ENCODE measurements around the gene HLA-DMB. TPM values are rescaled to one million over a fixed set of nuclear protein-coding genes. Genes with fewer than 3 reads are reported as not detected.

Gene HLA-DMB
- total RNA-seq, 2 experiments from 2014 or later = 14.4 to 14.7 TPM

- Mint-ChIP-seq H3K4me3 (no peak overlapping the region), H3K27me3 (ENCODE audit: low read depth) (no peaks in the 10 kb centered on the region), H3K9me3 (ENCODE audit: insufficient read depth) (no peaks in the 10 kb centered on the region), H3K27ac (no peak overlapping the region), H3K4me1 (ENCODE audit: low read depth) (peaks cover 35% of the 10 kb centered on the region), H3K36me3 (ENCODE audit: low read depth) (peaks cover 2% of the 10 kb centered on the region)
- ChIA-PET CTCF (interaction anchor here (0.8 to 15.9 kb wide), 8 partner anchors 8 to 124 kb away, joined by 3 to 442 read pairs (median 4); partner anchors contain the start of genes HLA-DMA and TAP2), POLR2A (interaction anchor here (4.5 kb wide), 1 partner anchor 10 kb away, joined by 49 read pairs; no protein-coding TSS in a partner anchor)
- ATAC-seq (no peak), DNase-seq (no peak)
Measured at GRCh38 chr6:32962213-32962826, 21.5 kb upstream of the HLA-DMB start.

- ChIA-PET CTCF (interaction anchor here (1.1 to 15.9 kb wide), 3 partner anchors 6 to 27 kb away, joined by 3 to 442 read pairs (median 11); partner anchors contain the start of gene HLA-DMA), POLR2A (interaction anchor here (4.5 kb wide), 1 partner anchor 12 kb away, joined by 49 read pairs; no protein-coding TSS in a partner anchor)
- H3K9me3 Mint-ChIP-seq (ENCODE audit: insufficient read depth) = no peaks in the 10 kb centered on the region
- H3K4me1 Mint-ChIP-seq (ENCODE audit: low read depth) = peaks cover 19% of the 10 kb centered on the region
- no peaks in the 10 kb centered on the region for H3K36me3 Mint-ChIP-seq (ENCODE audit: low read depth)
- no peaks in the 10 kb centered on the region for H3K27me3 Mint-ChIP-seq (ENCODE audit: low read depth)
- no peak for ATAC-seq
- DNase-seq = no peak
- H3K4me3 Mint-ChIP-seq = no peak overlapping the region
- H3K27ac Mint-ChIP-seq = no peak overlapping the region
Measured at GRCh38 chr6:32960563-32960962, 19.7 kb upstream of the HLA-DMB start.

GRCh38 chr6:32956176-32956575 lies 15.3 kb upstream of the HLA-DMB start:
- Mint-ChIP-seq H3K27ac (no peak overlapping the region), H3K4me3 (no peak overlapping the region), H3K9me3 (ENCODE audit: insufficient read depth) (no peaks in the 10 kb centered on the region), H3K36me3 (ENCODE audit: low read depth) (no peaks in the 10 kb centered on the region), H3K4me1 (ENCODE audit: low read depth) (peaks cover 36% of the 10 kb centered on the region), H3K27me3 (ENCODE audit: low read depth) (no peaks in the 10 kb centered on the region)
- POLR2A ChIA-PET = interaction anchor here (13.5 kb wide), 1 partner anchor 14 kb away, joined by 307 read pairs; the partner anchor contains the start of gene BRD2
- no peak for ATAC-seq
- no peak for DNase-seq
- CTCF ChIA-PET = interaction anchor here (0.6 to 10.8 kb wide), 8 partner anchors 8 to 315 kb away, joined by 3 to 519 read pairs (median 52); partner anchors contain the start of genes BRD2, HLA-DMB, TAP2 and VPS52

- CTCF ChIA-PET = interaction anchor here (0.7 to 10.8 kb wide), 23 partner anchors 13 to 294 kb away, joined by 3 to 519 read pairs (median 13); partner anchors contain the start of genes BRD2, HLA-DMB, PSMB9 and TAP1
Measured at GRCh38 chr6:32954986-32955802, 14.4 kb upstream of the HLA-DMB start.

GRCh38 chr6:32954267-32954666 lies 13.4 kb upstream of the HLA-DMB start:
- H3K9me3 Mint-ChIP-seq (ENCODE audit: insufficient read depth) = no peaks in the 10 kb centered on the region
- no peak for ATAC-seq
- peak overlapping the region; percentile 4 for H3K27ac Mint-ChIP-seq
- ChIA-PET POLR2A (interaction anchor here (1.0 to 13.5 kb wide), 6 partner anchors 13 to 108 kb away, joined by 3 to 307 read pairs (median 6); partner anchors contain the start of genes BRD2 and HLA-DMB), CTCF (interaction anchor here (0.7 to 10.8 kb wide), 29 partner anchors 14 to 245 kb away, joined by 3 to 519 read pairs (median 8); partner anchors contain the start of genes BRD2, HLA-DMB, PSMB9 and TAP1)
- DNase-seq = peak; percentile 16
- H3K4me3 Mint-ChIP-seq = no peak overlapping the region
- peaks cover 51% of the 10 kb centered on the region for H3K4me1 Mint-ChIP-seq (ENCODE audit: low read depth)
- H3K36me3 Mint-ChIP-seq (ENCODE audit: low read depth) = peaks cover 6% of the 10 kb centered on the region
- no peaks in the 10 kb centered on the region for H3K27me3 Mint-ChIP-seq (ENCODE audit: low read depth)

More at GRCh38 chr6:32954986-32955802, 14.4 kb upstream of the HLA-DMB start:
- no peaks in the 10 kb centered on the region for H3K27me3 Mint-ChIP-seq (ENCODE audit: low read depth)
- peaks cover 42% of the 10 kb centered on the region for H3K4me1 Mint-ChIP-seq (ENCODE audit: low read depth)
- DNase-seq (peak; percentile 56), ATAC-seq (peak; percentile 22)
- H3K9me3 Mint-ChIP-seq (ENCODE audit: insufficient read depth) = no peaks in the 10 kb centered on the region
- H3K4me3 Mint-ChIP-seq = no peak overlapping the region
- H3K27ac Mint-ChIP-seq = no peak overlapping the region
- POLR2A ChIA-PET = interaction anchor here (1.0 to 13.5 kb wide), 3 partner anchors 14 to 22 kb away, joined by 3 to 307 read pairs (median 3); partner anchors contain the start of genes BRD2 and HLA-DMB
- peaks cover under 1% of the 10 kb centered on the region for H3K36me3 Mint-ChIP-seq (ENCODE audit: low read depth)

GRCh38 chr6:32953775-32954174 lies 12.9 kb upstream of the HLA-DMB start:
- DNase-seq (peak; percentile 9), ATAC-seq (no peak)
- CTCF ChIA-PET = interaction anchor here (0.9 to 10.8 kb wide), 29 partner anchors 15 to 168 kb away, joined by 3 to 519 read pairs (median 9); partner anchors contain the start of genes BRD2, HLA-DMB, HLA-DPB1 and PSMB9
- Mint-ChIP-seq H3K27ac (no peak overlapping the region), H3K27me3 (ENCODE audit: low read depth) (no peaks in the 10 kb centered on the region), H3K4me3 (no peak overlapping the region), H3K4me1 (ENCODE audit: low read depth) (peaks cover 56% of the 10 kb centered on the region), H3K36me3 (ENCODE audit: low read depth) (peaks cover 6% of the 10 kb centered on the region), H3K9me3 (ENCODE audit: insufficient read depth) (no peaks in the 10 kb centered on the region)
- POLR2A ChIA-PET = interaction anchor here (0.6 to 13.5 kb wide), 11 partner anchors 9 to 318 kb away, joined by 3 to 307 read pairs (median 7); partner anchors contain the start of genes BRD2, PSMB9, RPS18 and TAP1

- DNase-seq (peak; percentile 85), ATAC-seq (peak; percentile 98)
- Mint-ChIP-seq H3K4me1 (ENCODE audit: low read depth) (peaks cover 62% of the 10 kb centered on the region), H3K36me3 (ENCODE audit: low read depth) (peaks cover 6% of the 10 kb centered on the region), H3K27me3 (ENCODE audit: low read depth) (no peaks in the 10 kb centered on the region), H3K9me3 (ENCODE audit: insufficient read depth) (no peaks in the 10 kb centered on the region), H3K4me3 (peak within 1 kb of the TSS; percentile 77), H3K27ac (peak within 1 kb of the TSS; percentile 83)
- POLR2A ChIA-PET = interaction anchor here (0.6 to 13.5 kb wide), 15 partner anchors 9 to 318 kb away, joined by 3 to 307 read pairs (median 5); partner anchors contain the start of genes BRD2, PSMB9, RPS18 and TAP1
- CTCF ChIA-PET = interaction anchor here (0.8 to 10.8 kb wide), 32 partner anchors 15 to 167 kb away, joined by 3 to 519 read pairs (median 8); partner anchors contain the start of genes BRD2, HLA-DMB, HLA-DPB1 and PSMB9
Measured at GRCh38 chr6:32952817-32953739, 12.2 kb upstream of the HLA-DMB start, which contains the start of gene HLA-DMA. HLA-DMA (minus strand) TSS chr6:32953097; CDS start chr6:32953036, 61 bp downstream.

- Mint-ChIP-seq H3K27me3 (ENCODE audit: low read depth) (no peaks in the 10 kb centered on the region), H3K4me3 (no peak overlapping the region), H3K9me3 (ENCODE audit: insufficient read depth) (no peaks in the 10 kb centered on the region), H3K4me1 (ENCODE audit: low read depth) (peaks cover 79% of the 10 kb centered on the region), H3K27ac (no peak overlapping the region), H3K36me3 (ENCODE audit: low read depth) (peaks cover 6% of the 10 kb centered on the region)
- ChIA-PET CTCF (interaction anchor here (1.1 to 10.8 kb wide), 8 partner anchors 13 to 112 kb away, joined by 3 to 519 read pairs (median 30); partner anchors contain the start of genes BRD2, HLA-DMB and TAP2), POLR2A (interaction anchor here (0.8 to 13.5 kb wide), 2 partner anchors 9 to 20 kb away, joined by 3 to 307 read pairs; partner anchors contain the start of gene BRD2)
- ATAC-seq (no peak), DNase-seq (no peak)
Measured at GRCh38 chr6:32950449-32950848, 9.6 kb upstream of the HLA-DMB start.

GRCh38 chr6:32950010-32950409 lies 9.2 kb upstream of the HLA-DMB start:
- H3K4me1 Mint-ChIP-seq (ENCODE audit: low read depth) = peaks cover 79% of the 10 kb centered on the region
- peak overlapping the region; percentile 46 for H3K27ac Mint-ChIP-seq
- peaks cover 6% of the 10 kb centered on the region for H3K36me3 Mint-ChIP-seq (ENCODE audit: low read depth)
- POLR2A ChIA-PET = interaction anchor here (0.8 to 13.5 kb wide), 2 partner anchors 8 to 20 kb away, joined by 3 to 307 read pairs; partner anchors contain the start of gene BRD2
- H3K27me3 Mint-ChIP-seq (ENCODE audit: low read depth) = no peaks in the 10 kb centered on the region
- H3K9me3 Mint-ChIP-seq (ENCODE audit: insufficient read depth) = no peaks in the 10 kb centered on the region
- DNase-seq (no peak), ATAC-seq (no peak)
- CTCF ChIA-PET = interaction anchor here (1.1 to 10.8 kb wide), 8 partner anchors 12 to 111 kb away, joined by 3 to 519 read pairs (median 30); partner anchors contain the start of genes BRD2, HLA-DMB and TAP2
- H3K4me3 Mint-ChIP-seq = no peak overlapping the region

GRCh38 chr6:32949113-32949512 lies 8.3 kb upstream of the HLA-DMB start:
- ATAC-seq = no peak

More at GRCh38 chr6:32949113-32949512, 8.3 kb upstream of the HLA-DMB start:
- ChIA-PET POLR2A (interaction anchor here (13.5 kb wide), 1 partner anchor 21 kb away, joined by 307 read pairs; the partner anchor contains the start of gene BRD2), CTCF (interaction anchor here (2.6 kb wide), 1 partner anchor 63 kb away, joined by 16 read pairs; no protein-coding TSS in a partner anchor)
- H3K36me3 Mint-ChIP-seq (ENCODE audit: low read depth) = peaks cover 7% of the 10 kb centered on the region
- no peak overlapping the region for H3K4me3 Mint-ChIP-seq
- DNase-seq = no peak
- H3K27ac Mint-ChIP-seq = no peak overlapping the region
- no peaks in the 10 kb centered on the region for H3K27me3 Mint-ChIP-seq (ENCODE audit: low read depth)
- no peaks in the 10 kb centered on the region for H3K9me3 Mint-ChIP-seq (ENCODE audit: insufficient read depth)
- peaks cover 79% of the 10 kb centered on the region for H3K4me1 Mint-ChIP-seq (ENCODE audit: low read depth)

Measured in activated CD8-positive, alpha-beta T cell treated with anti-CD3 and anti-CD28 coated beads, Interleukin-2, amount 10 ng/mL, durations not matched to agents 7 days and 5 days (primary cell).